ENCODE results near the gene ABHD6.
A peak's percentile ranks its signal among the peaks of the same experiment; 100 is the strongest.

ABHD6 gene

DNA sequence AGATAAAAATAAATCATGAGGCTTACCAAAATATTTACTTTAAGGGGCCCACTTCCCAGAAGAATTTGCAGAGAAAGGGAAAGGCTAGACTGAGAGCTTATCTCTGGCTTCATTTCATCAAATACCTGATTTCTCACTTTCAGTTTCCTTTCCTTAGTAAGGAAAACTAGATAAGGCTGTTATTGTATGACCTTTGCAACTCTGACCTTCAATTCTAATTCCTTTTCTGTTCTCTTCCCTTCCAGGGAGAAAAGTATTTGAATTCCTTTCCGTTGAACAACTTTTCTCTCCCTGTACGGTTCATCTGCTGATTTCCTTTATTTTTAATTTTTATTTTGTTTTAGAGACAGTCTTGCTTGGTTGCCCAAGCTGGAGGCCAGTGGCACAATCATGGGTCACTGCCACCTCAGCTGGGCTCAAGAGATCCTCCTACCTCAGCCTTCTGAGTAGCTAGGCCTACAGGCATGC, 88.0 kb downstream of the ABHD6 start:
- TF ChIP-seq, protein P1, sequence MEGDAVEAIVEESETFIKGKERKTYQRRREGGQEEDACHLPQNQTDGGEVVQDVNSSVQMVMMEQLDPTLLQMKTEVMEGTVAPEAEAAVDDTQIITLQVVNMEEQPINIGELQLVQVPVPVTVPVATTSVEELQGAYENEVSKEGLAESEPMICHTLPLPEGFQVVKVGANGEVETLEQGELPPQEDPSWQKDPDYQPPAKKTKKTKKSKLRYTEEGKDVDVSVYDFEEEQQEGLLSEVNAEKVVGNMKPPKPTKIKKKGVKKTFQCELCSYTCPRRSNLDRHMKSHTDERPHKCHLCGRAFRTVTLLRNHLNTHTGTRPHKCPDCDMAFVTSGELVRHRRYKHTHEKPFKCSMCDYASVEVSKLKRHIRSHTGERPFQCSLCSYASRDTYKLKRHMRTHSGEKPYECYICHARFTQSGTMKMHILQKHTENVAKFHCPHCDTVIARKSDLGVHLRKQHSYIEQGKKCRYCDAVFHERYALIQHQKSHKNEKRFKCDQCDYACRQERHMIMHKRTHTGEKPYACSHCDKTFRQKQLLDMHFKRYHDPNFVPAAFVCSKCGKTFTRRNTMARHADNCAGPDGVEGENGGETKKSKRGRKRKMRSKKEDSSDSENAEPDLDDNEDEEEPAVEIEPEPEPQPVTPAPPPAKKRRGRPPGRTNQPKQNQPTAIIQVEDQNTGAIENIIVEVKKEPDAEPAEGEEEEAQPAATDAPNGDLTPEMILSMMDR (IDR thresholded peaks at IDR 0.05; ENCODE audit: low read depth, low read length, missing control alignments) = no peak
- DNase-seq (ENCODE audit: extremely low read depth, low read depth) = no peak
- no peak overlapping the region for H3K4me3 ChIP-seq (replicated peaks; ENCODE audit: low read depth, low read length)

DNA sequence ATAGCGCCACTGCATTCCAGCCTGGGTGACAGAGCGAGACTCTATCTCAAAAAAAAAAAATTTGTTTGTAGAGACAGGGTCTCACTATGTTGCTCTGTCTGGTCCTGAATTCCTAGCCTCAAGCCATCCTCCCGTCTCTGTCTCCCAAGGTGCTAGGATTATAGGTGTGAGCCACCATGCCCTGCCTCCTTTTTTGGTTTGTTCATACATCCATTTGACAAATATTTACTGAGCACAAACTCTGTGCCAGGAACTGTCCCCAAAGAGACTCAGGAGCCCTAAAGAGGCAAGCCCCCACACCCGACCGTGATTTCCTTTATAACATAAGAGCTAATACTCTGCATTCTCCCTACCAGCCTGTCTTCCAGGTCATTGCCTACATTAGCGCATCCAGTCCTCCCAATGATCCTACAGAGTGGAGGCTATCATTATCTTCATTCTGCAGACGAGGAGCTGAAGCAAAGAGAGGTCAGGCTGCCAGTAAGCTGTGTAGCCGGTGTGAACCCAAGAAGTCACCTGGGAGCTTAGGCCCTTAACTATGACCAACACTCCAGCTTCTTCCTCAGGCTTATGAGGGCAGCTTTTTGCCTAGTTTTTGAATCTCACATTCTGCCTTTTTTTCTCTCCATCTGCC, 88.8 kb downstream of the ABHD6 start:
- H3K4me3 ChIP-seq (replicated peaks; ENCODE audit: low read depth, low read length) = no peak overlapping the region
- TF ChIP-seq, protein P1 (IDR thresholded peaks at IDR 0.05; ENCODE audit: low read depth, low read length, missing control alignments) = no peak
- no peak for DNase-seq (ENCODE audit: extremely low read depth, low read depth)

DNA sequence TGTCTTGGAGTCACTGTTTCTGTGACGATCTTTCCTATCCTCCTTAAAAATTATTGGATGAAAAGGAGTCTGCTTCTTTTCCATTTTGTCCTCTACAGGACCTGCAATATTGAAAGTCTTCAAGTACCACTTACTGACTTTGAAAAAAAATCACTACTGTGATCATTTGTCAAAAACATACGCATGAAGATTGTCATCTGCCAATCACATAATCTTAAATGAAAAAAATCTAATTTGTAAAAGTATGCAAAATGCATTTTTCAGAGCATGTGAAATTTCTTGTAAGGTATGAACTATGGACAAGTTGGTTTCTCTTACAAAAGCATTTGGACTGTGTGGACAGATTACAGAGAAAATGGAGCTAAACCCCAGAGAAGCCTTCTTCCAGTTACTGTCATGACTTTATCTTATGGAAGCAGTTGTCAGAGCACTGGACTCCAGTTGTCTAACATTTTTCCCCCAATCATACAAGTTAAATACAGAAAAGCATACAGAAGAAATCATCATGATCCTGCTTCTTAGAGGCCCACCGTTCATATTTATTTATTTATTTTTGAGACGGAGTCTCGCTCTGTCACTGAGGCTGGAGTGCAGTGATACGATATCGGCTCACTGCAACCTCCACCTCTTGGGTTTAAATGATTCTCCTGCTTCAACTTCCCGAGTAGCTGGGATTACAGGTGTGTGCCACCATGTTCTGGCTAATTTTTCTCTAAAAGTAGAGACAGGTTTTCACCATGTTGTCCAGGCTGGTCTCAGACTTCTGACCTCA, 91.7 kb downstream of the ABHD6 start:
- TF ChIP-seq, protein P1 (IDR thresholded peaks at IDR 0.05; ENCODE audit: low read depth, low read length, missing control alignments) = no peak
- H3K4me3 ChIP-seq (replicated peaks; ENCODE audit: low read depth, low read length) = no peak overlapping the region
- no peak for DNase-seq (ENCODE audit: extremely low read depth, low read depth)

DNA sequence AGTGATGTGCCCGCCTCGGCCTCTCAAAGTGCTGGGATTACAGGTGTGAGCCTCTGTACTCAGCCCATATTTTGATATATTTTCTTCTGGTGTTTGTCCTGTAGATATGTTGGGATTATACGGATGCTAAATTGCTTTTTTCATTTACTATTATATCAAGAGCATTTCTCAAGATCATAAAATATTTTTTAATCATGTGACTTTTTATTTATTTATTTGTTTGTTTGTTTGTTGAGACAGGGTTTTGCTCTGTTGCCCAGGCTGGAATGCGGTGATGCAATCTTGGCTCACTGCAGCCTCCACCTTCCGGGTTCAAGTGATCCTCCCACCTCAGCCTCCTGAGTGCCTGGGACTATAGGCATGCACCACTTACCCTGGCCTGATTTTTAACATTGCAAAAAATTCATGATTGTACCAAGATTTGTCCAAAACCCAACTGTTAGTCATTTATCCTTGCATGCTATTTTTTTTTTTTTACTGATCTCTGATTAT, 92.4 kb downstream of the ABHD6 start:
- TF ChIP-seq, protein P1 (IDR thresholded peaks at IDR 0.05; ENCODE audit: low read depth, low read length, missing control alignments) = no peak
- no peak for DNase-seq (ENCODE audit: extremely low read depth, low read depth)

DNA sequence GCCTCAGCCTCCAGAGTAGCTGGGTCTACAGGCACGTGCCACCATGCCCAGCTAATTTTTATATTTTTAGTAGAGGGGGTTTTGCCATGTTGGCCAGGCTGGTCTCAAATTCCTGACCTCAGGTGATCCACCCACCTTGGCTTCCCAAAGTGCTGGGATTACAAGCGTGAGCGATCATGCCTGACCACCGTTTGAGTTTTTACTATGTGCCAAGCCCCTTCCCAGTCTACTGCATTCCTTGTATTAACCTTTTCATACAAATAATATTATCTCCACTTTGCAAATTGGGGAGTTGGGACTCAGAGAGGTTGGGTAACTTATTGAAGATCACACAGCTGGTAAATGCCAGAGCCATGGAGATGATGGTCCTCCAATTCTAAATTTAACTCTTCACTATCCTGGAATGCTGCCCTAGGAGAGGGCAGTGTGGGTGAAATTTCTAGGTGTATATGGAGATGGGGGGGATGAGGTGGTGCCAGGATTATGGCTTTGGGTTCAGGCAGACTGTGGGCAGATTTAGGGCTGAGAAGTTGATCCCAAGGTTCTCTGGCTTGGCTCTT, 94.1 kb downstream of the ABHD6 start:
- H3K4me3 ChIP-seq (replicated peaks; ENCODE audit: low read depth, low read length) = no peak overlapping the region
- TF ChIP-seq, protein P1 (IDR thresholded peaks at IDR 0.05; ENCODE audit: low read depth, low read length, missing control alignments) = no peak
- no peak for DNase-seq (ENCODE audit: extremely low read depth, low read depth)

More for the DNA sequence above, 92.4 kb downstream of the ABHD6 start:
- no peak overlapping the region for H3K4me3 ChIP-seq (replicated peaks; ENCODE audit: low read depth, low read length)

DNA sequence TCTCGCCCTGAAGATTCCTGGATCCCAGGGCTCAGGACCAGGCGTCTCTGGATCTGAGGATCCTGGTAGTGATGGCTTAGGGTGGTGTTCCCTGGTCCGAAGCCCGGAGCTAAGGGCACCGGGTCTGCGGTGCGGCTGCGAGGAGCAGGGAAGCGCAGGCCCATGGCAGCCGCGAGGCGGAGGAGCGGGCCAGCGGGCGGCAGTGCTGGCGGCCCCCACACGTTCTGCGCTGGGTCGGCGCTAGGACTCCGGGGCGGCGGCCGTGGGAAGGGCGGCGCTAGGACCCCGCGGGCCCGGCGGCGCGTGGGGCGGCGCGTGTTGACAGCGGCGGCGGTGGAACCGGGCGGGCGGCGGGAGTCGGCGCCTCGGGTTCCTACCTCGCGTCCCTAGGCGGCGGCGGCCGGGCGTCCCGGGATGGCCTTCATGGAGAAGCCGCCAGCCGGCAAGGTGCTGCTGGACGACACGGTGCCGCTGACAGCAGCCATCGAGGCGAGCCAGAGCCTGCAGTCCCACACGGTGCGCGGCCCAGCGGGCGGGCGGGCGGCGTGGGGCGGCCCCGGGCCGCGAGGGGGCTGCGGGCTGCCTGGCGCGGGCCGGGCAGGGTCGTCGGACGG, 95.1 kb downstream of the ABHD6 start, which contains the start of gene PXK:
Gene PXK, plus strand, starts transcription at position 318 of the 614 bp plus-strand sequence. Its CDS starts 97 bp downstream, at position 415.
- peak within 1 kb of the TSS; percentile 69 for H3K4me3 ChIP-seq (replicated peaks; ENCODE audit: low read depth, low read length)
- TF ChIP-seq, protein P1 (IDR thresholded peaks at IDR 0.05; ENCODE audit: low read depth, low read length, missing control alignments) = no peak
- DNase-seq (ENCODE audit: extremely low read depth, low read depth) = no peak

All from HFF-Myc (cell line).